ENCODE data around the gene ESR1.

The ESR1 gene

DNA sequence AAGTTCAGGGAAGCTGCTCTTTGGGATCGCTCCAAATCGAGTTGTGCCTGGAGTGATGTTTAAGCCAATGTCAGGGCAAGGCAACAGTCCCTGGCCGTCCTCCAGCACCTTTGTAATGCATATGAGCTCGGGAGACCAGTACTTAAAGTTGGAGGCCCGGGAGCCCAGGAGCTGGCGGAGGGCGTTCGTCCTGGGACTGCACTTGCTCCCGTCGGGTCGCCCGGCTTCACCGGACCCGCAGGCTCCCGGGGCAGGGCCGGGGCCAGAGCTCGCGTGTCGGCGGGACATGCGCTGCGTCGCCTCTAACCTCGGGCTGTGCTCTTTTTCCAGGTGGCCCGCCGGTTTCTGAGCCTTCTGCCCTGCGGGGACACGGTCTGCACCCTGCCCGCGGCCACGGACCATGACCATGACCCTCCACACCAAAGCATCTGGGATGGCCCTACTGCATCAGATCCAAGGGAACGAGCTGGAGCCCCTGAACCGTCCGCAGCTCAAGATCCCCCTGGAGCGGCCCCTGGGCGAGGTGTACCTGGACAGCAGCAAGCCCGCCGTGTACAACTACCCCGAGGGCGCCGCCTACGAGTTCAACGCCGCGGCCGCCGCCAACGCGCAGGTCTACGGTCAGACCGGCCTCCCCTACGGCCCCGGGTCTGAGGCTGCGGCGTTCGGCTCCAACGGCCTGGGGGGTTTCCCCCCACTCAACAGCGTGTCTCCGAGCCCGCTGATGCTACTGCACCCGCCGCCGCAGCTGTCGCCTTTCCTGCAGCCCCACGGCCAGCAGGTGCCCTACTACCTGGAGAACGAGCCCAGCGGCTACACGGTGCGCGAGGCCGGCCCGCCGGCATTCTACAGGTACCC, at the start of gene ESR1:
ESR1 (plus strand) TSS at position 170 of the 858 bp plus-strand sequence; CDS start at position 401, 231 bp downstream.
- DNase-seq: no peak

DNA sequence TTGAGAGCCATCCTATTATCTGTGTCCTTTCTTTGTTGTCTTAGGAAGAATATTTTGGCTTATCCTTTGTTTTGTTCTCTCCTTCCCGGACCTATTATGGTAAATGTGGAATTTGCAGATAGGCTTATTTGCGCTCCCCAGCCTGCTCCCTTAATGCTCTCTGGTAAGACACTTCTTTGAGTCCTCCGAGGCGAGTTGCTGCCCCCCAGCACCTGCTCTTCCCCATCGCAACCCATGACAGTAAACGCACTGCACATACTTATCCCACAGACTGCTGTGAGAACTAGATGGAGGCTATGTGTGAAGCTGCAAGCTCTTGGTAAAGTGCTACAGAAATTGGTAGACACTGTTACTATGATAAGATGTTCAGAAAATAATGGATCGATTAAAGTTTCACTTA, 47.0 kb upstream of the ESR1 start:
- DNase-seq: no peak

DNA sequence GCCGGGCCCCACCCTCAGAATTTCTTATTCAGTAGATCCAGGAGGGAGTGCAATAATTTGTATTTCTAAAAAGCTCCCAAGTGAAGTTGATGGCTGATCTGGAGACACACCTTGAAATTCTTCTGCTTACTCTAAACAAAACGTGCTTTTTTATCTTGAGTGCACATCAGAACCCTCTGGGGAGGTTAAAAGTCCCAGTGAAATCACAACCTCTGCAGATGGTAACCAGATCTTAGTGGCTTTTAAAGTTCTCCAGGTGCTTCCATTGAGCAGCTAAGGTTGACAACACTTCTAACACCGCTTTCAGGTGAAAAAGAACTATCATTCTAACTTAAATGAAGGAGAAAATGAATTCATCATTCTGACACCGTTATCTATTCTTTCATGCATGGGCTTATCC, 45.6 kb upstream of the ESR1 start:
- no peak for DNase-seq

DNA sequence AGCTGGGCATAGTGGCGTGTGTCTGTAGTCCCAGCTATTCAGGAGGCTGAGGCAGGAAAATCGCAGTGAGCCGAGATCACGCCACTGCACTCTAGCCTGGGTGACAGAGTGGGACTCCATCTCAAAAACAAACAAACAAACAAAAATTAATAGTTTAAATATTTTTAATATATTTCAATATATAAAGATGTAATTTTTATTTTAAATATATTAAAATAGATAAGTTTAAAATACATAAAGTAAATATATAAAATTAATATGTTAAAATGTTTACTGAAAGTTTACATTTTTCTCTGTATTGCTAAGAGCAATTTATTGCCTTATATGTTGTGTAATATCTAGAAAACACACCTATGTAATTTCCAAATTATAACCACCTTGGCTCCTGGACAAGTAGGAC, 44.7 kb upstream of the ESR1 start:
- no peak for DNase-seq

DNA sequence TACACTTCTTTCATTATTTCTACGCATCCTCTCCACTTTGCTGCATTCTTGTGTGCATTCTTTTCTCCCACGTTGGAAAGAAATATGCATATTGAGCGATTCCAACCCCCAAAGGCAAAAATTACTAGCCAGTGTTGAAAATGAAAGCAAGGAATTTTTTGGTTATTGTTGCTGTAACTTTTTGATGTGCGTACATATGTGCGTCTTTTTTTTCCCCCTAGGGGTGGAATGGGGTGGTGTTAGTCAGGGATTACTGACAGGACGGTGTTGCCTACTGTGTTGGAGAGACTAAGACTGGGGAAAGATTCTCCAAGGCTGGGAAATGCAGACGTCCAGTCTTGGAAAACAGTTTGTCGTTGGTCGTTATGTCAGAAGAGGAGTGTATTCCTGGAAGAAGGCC, 44.2 kb upstream of the ESR1 start:
- no peak for DNase-seq

DNA sequence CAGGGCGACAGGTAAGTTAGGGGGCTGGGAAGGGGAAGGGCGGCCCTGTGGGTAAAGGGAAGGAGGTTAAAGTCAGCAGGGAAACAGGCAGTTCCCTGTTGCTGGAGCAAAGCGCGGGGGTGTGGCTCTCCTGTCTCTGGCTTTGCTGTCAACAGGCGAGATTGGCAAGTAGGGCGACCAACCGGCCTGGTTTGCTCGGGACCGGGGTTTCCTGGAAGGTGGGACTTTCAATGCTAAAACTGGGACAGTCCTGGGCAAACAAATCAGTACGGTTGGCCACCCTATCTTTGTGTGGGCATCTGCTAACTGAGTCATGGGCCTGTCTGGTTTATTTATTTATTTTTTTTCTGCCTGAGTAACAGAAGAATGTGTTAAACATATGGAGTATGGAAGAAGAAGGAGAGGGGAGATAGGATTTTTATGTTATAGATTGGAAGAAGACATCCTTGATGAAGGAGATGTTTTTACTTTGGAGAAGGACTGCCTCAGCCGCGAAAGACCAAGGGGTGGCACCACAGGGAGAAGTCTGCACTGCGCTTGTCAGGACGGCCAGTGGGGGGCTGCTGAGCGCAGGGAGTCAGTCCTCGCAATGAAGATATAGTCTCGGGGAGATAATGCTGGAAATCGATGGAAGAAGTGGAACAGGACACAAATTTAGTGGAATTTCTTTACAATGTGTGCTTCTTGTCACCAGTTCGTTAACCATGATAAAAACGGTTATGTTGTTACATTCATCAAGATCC, 43.4 kb upstream of the ESR1 start:
- no peak for DNase-seq

DNA sequence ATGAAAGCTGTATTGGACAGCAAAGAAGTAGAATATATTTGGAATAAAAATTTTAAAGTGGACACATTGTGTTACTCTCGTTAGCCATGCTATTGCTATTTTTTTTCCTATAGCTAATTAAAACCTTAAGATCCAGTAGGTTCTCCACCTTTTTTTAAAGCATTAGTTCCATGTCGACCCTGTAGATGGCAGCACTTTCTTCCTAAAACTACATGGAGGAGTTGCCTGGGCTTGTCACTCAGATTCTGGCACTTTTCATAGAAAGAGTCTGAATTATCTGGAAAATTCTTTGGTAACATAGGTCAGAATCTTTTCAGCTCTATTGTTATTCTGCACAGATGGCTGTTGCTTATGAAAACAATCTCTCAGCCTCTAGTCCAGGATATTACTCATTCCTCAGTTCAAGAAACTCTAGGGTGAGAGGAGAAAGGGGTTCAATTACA, 42.0 kb upstream of the ESR1 start:
- peak; percentile 68 to 70 for DNase-seq

DNA sequence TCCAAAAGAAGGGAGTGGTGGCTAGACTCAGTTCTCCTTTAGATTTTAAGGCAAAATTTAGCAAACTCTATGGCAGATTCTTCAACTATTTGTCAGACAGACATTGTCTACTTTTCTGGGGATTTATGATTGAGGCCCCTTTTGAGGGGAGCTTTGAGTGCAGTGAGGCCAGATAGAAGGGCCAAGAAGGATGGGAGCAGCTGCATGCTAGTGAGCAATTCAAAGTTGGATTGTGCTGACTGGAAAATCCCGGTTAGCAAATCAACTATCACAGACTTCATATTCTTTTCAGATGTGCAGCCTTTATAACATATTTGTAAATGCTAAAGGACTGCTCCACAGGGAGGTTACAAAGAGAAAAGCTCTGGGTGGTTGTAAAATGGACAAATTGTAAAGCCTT, 35.0 kb upstream of the ESR1 start:
- DNase-seq: no peak

DNA sequence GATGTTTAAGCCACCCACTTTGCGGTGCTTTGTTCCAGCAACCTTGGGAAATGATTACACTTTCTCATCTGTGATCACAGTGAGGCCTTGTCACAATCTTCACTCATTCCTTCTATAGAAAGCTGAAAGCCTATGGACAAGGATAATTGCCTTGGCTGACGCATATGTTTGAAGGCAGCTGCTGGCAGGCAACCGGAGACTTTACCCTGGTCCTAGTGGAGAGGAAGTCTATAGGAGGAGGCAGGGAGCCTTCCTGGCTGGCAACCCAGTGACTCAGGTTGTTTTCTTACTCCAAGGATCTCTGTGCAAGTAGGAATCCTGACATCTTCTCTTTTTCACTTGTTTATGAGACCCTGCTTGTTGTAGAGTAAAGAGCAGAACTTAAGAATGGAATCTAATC, 34.1 kb upstream of the ESR1 start:
- DNase-seq: no peak

DNA sequence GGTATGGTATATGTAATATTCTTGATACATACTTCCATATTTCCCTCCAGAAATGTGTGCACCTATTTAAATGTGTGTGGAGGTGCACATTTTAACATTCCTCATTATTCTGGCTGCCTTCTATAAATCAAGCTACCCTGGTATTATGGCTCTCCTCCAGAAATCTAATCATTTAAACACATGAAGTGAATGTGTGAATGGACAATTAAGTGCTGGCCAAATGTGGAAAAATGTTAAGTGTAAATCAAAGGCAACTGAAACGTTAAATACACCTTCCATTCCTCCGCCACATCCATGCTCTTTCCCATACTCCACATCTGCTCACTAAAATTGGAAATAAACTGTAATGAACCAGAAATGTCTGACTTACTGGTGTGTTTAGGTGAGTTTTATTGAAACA, 24.9 kb upstream of the ESR1 start:
- no peak for DNase-seq

DNA sequence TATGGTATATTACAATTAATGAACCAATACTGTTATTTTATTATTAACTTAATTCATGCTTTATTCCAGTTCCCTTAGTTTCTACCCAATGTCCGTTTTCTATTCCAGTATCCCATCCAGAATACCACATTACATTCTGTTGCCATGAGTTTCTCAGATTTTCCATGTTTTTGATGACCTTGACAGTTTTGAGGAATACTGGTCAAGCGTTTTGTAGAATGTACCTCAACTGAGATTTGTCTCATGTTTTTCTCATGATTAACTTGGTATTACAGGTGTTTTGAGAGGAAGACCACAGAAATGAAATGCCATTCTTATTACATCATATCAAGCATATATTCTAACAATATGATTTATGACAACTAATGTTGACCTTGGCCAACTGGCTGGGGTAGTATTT, 23.8 kb upstream of the ESR1 start:
- no peak for DNase-seq

DNA sequence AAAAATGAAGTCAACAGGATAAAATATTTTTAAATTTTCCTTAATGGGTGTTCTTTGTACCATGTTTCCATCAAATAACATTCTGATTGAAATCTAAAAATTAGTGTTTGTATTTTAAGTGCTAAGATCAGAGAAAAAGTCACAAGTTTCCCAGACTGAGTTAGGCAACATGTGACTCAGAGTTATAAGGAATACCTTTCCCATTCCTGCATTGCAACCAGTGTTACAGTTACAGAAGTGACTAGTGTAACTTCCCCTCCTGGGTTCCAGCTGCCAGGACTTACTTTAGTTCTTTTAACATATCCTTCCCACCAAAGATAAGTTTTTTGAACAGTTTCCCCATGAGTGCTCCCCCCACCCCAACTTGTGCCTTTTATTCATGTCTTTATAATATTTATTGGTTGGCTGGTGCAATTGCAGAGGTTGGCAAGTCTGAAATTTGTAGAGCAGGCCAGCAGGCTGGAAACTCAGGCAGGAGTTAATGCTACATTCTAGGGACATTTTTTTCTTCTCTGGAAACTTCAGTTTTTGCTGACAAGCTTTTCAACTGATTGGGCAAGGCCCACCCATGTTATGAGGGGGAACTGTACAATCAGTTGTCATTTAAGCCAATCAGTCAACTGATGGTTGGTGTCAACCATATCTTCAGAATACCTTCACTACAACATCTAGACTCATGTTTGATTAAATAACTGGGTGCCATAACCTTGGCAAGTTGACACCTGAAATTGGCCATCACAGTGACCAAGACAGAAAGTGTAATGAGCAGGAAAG, 22.9 kb upstream of the ESR1 start:
- DNase-seq: no peak

DNA sequence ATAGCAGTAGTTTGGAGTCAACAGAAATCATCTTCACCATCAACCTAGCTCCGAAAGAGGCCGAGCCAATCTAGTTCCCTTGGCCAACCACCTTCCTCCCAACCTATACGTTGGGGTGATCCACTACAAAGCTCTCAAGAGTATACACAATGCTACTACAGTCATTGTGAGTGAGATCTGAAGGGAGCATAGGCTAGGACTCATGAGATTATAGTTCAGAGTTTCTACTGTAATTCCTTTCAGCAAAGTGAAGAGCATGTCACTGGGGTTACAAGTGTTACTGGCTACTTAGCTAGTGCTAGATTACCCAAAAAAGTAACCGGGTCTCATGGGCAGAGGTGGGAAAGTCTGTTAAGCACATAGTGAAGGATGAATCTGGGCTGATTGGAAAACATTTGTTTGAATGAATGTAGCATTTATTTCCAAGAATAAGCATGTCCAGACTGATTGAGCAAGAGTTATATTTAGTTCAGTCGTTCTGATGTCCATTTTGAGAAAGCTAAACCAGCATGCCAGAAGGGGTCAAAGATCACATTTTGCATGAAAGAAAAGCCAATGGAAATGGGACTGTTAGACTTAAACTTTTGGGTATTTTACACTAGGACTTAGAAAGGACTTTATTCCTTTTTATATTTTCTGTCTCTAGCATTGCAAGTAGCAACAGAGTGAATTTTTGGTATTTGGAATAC, 10.5 kb upstream of the ESR1 start:
- no peak for DNase-seq

DNA sequence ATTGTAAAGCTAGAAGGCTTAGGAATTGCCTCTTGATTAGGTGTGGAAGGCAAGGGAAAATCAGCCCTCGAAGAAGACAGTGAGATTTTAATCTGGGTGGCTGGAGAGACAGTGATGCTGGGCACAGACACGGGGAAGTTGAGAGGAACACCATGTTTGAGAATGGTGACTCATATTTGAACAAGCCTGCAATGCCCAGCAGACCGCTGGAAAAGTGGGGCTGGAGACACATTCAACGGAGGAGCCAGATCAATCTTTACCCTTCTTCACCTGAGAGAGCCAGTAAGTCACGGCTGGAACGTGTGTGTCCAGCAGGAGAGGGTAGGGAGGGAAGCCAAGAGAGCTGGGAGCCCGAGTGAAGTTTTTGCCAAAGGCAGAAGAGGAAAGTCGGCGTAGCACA, 3.7 kb upstream of the ESR1 start:
- no peak for DNase-seq

DNA sequence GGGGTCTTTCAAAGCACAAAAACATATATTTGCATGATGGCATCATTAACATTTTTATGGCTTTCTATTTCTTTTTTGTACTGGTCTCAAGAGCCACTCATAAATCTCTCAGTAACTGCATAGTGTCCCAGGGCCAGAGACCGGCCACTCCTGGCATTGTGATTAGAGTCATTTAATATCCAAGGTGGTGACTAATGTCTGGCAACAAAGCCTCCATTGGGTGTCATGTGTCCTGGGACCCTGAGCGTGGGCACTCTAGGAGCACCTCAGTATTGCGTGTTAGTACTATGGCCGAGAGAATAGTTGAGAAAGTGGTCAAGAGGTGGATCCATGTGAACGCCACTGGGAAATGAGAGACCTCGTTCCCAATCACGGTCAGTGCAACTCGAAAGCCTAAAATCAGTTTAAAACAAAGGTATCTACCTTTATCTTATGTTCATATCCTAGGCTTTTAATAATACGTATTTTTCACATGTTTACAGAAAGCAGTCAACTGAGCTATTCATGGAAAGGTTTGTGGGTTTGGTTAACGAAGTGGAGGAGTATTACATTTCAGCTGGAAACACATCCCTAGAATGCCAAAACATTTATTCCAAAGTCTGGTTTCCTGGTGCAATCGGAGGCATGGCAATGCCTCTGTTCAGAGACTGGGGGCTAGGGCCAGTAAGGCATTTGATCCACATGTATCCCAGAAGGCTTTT, 2.7 kb upstream of the ESR1 start:
- no peak for DNase-seq

DNA sequence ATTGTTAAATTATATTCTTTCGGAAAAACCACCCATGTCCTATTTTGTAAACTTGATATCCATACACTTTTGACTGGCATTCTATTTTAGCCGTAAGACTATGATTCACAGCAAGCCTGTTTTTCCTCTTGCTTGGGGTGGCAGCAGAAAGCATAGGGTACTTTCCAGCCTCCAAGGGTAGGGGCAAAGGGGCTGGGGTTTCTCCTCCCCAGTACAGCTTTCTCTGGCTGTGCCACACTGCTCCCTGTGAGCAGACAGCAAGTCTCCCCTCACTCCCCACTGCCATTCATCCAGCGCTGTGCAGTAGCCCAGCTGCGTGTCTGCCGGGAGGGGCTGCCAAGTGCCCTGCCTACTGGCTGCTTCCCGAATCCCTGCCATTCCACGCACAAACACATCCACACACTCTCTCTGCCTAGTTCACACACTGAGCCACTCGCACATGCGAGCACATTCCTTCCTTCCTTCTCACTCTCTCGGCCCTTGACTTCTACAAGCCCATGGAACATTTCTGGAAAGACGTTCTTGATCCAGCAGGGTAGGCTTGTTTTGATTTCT, 2.1 kb upstream of the ESR1 start:
- no peak for DNase-seq

DNA sequence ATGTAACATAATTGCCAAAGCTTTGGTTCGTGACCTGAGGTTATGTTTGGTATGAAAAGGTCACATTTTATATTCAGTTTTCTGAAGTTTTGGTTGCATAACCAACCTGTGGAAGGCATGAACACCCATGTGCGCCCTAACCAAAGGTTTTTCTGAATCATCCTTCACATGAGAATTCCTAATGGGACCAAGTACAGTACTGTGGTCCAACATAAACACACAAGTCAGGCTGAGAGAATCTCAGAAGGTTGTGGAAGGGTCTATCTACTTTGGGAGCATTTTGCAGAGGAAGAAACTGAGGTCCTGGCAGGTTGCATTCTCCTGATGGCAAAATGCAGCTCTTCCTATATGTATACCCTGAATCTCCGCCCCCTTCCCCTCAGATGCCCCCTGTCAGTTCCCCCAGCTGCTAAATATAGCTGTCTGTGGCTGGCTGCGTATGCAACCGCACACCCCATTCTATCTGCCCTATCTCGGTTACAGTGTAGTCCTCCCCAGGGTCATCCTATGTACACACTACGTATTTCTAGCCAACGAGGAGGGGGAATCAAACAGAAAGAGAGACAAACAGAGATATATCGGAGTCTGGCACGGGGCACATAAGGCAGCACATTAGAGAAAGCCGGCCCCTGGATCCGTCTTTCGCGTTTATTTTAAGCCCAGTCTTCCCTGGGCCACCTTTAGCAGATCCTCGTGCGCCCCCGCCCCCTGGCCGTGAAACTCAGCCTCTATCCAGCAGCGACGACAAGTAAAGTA, 547 bp upstream of the ESR1 start:
- DNase-seq: no peak

DNA sequence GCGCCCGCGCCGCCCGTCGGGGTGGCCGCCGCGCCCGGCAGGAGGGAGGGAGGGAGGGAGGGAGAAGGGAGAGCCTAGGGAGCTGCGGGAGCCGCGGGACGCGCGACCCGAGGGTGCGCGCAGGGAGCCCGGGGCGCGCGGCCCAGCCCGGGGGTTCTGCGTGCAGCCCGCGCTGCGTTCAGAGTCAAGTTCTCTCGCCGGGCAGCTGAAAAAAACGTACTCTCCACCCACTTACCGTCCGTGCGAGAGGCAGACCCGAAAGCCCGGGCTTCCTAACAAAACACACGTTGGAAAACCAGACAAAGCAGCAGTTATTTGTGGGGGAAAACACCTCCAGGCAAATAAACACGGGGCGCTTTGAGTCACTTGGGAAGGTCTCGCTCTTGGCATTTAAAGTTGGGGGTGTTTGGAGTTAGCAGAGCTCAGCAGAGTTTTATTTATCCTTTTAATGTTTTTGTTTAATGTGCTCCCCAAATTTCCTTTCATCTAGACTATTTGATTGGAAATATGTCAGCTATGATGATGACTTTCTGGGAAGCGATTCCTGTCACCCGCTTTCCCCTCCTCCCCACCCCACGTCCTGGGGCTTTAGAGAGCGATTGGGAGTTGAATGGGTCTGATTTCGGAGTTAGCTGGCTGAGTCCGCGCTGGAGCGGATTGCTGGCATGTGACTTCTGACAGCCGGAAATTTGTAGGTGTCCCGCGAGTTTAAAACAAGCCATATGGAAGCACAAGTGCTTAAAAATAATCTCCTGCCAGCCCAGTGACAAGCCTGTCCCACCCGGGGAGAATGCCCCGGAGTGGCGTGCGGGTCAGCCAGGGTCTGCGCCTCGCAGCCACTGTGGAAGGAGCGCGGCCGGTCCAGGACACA, 1.1 kb downstream of the ESR1 start:
- DNase-seq: no peak

DNA sequence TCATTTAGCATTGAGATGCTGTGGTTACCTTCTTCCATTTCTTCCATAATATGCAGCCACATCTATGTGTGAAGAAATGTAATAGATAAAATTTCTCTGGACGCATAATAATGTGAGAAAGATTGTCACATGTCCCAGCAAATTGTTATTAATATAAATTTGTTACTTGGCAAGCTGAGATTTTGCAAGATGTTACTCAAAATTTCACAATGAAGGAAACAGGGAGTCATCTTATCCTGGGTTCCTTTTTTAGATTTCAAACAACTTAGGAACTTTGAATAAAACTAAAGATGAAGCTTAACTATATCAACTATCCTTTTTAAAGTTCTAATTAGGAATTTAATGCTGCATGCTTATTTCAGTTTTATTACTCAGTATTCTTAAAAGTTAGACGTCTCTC, 3.6 kb downstream of the ESR1 start:
- DNase-seq: peak in 1 of 2 experiments; percentile 28

DNA sequence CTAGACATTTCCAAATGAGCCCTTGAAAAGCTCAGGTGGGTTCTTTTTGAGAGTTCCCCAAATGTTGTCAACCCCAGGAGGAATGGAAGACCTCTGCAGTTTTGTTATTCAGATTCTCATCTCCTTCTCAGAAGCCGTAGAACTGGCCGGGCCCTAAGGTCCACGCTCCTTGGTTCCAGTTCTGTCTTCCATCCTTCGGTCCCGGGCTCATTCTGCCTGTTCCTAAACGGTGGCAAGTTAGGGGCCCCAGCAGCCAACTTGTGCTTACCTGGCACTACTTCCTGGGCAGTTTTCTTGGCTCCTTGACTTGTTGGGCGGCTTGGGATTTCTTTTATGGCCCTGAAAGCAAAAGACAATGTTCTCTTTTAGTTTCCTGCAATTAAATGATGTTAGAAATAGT, 6.4 kb downstream of the ESR1 start:
- no peak for DNase-seq

All from AML-193 (cell line).